GM21619 (cell line): ENCODE measurements around the gene MAD1L1.
A peak's percentile ranks its signal among the peaks of the same experiment; 100 is the strongest.

ENCODE experiments used
- ATAC-seq: cut with Tn5 transposase; IDR thresholded peaks from one replicate; pipeline ENCODE4 v1.9.1; 2021; ENCODE audit not compliant: unreplicated experiment

MAD1L1 gene

DNA sequence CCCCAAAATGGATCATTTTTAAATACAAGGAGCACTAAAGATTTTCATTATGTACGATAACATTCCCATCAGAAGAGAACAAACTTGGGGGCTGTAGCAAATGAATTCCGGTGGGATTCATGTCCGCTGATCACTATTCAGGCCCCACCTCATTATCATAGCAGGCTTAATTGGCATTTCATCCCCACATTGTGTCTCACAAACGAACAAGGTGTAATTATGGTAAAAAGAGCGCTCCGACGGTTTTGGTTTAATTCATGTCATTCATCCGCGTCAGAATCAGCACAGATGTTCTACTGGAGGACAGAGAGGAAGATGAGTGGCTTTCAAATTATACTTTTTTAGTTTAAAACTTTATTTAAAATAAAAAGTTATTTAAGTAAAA, 124.7 kb downstream of the MAD1L1 start:
- no peak for ATAC-seq

DNA sequence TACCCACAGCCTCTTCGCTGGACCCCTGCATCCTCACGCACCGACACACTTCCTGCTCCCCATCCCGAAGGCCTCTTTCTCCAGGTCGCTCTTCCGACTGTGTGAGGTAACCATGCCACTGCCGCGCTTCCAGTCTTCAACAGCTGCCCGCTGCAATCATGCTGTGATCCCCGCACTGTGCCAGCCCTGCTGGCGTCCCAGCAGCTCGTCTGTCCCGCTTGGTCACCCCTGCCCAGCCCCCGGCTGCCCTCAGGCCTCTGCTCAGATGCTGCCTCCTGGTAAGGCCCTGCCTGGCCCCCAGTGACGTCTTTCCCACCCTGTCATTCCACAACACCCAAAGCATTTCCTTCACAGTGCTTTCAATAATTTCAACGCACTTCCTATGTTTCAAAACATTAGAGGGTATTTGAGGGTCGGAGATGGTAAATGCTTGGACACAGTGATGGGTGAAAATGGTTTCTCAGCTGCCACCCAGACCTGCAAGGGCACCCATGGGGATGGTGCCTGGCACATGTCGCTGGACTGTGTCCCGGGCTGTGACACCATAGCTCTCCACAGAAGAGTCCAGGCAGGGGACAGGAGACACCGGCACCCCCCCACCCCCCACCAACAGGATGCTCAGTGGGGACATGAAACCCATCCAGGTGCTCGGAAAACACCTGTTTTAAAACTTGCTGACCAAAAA, 125.2 kb downstream of the MAD1L1 start:
- no peak for ATAC-seq

DNA sequence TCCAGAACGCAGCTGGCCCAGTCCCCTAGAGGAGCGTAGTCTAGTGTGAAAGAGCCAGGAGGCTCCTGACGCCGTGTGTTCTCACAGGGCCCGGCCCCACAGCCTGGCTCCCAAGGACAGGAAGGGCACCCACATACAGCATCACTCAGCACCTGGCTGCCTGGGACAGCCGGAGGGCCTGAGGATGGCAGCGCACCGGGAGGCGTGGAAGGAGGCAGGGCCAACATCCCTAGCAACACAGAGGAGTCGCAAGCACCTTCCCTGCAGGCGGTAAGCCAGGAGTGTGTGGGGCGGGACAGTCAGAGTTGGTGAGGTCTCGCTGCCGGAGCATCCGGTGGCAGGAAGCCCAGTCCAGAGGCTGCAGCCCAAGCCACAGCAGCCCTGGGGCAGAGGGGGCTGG, 125.8 kb downstream of the MAD1L1 start:
- ATAC-seq = no peak

DNA sequence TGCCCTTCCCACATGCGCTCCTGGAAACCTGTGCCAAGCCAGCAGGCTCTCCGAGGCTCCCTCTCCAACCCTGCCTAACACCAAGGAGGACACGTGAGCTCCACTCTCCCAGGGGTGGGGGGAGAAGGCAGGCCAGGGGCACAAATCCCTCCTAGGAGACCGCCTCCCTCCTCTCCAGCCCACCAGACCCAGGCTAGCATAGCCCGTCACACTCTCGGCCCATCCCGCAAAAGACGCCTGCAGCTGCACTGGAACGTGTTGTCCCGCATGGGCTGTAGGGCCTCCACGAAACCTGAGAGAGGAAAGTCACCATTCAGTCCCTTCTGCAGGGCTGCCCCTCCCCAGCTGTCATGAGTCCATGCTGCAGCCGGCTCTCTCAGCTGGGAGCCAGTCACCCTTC, 126.3 kb downstream of the MAD1L1 start:
- ATAC-seq = no peak

DNA sequence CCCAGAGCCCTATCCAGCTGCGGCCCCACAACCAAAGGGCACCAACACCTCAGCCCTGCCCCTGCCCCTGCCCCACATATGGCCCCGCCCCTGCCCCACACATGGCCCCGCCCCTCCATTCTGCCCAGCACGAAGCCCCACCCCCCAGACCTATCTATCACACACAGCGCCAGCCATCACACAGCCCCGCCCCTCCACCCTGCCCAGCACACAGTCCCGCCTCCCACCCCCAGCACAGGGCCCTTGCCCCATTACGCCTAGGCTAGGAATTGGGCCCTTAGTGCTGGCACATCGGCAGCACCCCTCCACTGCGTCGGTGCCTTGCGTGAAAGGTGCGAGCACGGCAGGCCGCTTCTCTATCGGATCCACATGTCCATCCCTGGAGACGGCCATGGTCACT, 126.8 kb downstream of the MAD1L1 start:
- ATAC-seq = no peak

DNA sequence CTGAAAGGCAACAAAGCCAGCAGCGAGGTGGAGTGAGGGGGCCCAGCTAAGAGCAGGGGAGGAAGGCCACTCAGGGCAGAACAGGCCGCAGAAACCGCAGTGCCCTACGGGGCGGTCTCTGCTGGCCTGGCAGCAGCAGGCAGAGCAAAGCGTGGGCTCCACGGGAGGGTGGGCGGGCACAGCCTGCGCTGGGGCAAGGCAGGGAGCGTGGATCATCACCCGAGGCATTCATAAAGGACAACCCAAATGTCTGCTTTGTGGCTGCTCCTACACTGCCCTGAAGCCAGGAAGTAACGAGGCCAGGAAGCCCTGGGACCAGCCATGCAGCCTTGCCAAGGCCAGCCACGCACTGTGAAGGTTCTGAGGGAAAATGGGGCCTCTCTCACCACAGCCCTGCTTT, 127.5 kb downstream of the MAD1L1 start:
- ATAC-seq = no peak

DNA sequence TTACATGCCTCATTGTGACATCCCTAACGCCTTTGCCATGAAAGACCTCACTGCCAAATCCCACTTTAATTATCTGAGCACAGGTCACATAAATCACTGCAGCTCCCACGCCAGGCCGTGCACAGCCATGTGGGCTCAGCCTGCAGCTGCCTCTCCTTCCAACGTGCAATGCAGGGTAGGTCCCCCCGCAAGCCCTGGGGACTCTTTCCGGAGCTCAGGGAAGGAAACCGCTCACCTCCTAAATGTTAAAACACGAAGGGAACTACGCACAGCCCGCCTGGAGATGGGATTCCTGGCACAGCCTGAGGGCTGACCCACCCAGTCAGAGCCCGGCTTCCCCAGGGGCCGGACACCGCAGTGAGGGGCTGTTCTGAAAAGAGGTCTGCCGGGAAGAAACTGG, 128.0 kb downstream of the MAD1L1 start:
- no peak for ATAC-seq

DNA sequence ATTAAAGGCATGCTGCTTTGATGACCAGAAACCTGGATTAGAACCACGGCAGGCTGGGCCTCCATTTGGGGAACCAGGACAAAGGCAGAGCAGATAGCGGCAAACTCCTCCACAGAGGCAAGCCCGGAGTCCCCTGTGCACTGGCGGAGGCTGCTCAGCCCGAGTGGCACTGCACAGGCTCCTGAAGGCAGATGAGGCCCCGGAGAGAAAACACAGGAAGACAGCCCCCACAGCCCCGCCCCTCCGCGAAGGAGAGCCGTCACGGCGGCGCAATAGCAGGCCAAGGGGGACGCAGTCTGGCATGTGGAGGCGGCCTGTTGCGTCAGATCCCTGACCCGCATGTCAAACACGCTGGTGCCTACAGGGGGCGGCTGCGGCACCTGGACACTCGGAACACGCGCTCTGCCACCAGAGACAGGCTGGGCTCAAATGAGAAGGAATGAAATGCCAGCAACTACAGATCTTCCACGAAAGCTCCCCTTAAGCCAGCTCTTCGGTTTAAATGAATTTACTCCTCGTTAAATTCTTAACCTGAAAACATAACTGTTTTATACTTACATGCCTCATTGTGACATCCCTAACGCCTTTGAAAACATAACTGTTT, 128.5 kb downstream of the MAD1L1 start:
- peak; percentile 39 for ATAC-seq

DNA sequence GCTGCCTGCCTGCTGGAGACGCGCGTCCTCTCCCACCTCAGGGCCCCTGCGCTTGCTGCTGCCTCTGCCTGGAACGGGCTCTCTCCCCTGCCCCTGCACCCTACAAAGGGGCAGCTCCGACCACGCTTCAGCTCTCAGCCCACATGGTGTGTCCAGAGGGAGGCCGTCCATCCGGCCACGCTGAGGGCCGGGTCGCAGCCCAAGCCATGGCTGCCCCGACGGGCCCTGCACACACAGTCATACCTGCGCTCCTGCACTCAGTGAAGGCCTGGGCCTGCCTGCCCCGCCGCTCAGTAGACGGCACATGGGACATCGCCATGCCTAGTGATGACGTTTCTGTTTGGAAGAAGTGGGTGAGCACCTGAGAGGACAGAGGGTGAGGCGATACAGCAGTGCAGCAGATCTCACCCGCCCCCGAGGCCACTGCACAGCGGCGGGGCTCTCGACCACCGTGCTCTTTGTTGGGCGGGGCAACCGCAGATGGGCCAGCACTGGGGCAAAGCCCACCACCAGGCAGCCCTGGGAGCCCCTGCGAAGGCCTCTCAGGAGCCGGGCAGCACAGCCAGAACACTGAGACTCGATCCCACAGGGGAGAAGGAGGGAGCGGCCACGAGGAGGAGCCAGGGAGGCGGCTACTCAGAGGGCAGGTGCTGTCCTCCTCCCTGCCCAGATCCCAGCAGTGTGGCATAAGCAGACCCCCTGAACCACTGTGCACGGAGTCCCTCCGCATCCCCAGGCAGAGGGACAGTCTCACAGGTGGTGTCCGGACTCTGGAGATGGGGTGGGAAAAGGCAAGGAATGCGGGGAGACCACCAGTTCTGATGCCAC, 129.5 kb downstream of the MAD1L1 start:
- ATAC-seq = no peak

DNA sequence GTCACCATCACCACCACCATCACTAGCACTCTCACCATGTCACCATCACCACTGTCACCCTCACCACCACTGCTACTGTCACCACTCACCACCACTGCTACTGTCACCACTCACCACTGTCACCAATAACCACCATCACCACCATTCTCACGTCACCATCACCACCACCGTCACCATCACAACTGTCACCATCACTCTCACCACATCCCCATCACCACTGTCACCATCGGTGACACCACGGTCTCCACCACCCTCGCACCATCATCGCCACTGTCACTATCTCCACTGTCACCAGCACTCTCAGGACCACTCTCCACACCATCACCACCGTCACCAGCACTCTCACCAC, 130.4 kb downstream of the MAD1L1 start:
- ATAC-seq = no peak

DNA sequence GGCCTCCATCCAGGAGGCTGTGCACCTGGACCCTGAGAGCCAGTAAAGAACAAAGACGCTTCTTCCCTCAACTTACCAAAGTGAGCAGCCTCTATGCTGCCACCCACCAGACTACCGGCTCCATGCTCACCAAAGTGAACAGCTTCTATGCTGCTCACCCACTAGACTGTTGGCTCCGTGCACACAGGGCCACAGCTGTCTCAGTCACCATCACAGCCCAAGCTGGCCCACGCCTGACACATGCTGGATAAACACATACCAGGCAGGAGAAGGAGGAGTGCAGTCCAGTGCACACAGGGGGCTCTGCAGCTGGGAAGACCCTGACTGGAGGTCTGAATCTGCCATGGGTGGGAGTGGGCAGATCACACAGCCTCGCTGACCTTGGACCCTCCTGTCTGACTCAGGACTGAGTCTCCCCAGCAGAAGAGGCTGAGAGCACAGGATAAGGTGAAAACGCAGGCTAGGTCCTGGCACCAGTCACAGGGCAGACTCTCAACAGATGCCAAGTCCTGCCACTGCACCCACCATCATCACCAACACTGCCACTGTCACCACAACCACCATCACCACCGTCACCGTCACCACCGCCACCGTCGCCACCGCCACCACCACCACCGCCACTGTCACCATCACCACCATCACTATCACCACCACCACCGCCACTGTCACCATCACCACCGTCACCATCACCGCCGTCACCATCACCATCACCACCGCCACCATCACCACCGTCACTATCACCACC, 130.9 kb downstream of the MAD1L1 start:
- ATAC-seq = no peak

DNA sequence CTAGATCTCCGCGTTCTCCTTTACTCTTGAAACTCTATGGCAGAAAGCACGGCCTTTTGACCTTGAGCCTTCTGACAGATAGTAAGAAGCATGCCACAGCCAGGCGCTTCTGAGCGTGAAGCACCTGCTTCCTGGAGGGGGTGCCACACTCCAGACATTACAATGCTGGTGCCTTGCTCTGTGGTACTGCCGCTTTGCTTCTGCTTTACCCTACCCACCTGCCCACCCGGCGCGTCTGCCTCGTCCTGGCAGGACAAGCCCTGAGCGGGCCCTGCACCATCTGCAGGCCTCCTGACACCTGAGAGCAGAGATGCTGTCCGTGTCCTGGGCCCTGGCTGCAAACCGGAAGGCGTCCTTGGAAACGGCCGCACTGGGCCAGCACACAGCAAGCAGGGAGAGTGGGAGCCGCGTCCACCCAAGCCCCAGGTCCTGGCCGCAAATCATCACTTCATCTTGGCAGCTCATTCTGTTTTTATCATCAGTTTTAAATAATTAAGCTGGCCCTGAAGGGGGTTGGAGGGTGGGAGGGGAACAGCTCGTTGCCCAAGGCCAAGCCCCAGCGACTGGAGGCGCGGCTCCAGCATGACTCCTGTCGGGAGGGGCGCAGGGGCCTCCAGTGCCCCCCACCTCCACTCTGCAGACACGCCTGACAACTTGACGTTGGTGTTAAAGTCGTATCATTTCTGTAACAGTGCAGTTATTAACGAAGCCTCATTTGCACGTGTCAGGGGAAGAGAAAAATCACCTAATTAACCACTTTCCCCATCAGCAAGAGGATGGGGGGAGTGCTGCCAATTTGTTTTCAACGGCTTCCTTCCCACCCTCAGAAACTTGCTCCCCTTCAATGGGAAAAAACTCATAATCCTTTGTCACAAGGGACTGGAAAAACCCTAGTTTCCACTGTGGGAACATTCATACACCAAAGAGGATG, 132.2 kb downstream of the MAD1L1 start:
- no peak for ATAC-seq

DNA sequence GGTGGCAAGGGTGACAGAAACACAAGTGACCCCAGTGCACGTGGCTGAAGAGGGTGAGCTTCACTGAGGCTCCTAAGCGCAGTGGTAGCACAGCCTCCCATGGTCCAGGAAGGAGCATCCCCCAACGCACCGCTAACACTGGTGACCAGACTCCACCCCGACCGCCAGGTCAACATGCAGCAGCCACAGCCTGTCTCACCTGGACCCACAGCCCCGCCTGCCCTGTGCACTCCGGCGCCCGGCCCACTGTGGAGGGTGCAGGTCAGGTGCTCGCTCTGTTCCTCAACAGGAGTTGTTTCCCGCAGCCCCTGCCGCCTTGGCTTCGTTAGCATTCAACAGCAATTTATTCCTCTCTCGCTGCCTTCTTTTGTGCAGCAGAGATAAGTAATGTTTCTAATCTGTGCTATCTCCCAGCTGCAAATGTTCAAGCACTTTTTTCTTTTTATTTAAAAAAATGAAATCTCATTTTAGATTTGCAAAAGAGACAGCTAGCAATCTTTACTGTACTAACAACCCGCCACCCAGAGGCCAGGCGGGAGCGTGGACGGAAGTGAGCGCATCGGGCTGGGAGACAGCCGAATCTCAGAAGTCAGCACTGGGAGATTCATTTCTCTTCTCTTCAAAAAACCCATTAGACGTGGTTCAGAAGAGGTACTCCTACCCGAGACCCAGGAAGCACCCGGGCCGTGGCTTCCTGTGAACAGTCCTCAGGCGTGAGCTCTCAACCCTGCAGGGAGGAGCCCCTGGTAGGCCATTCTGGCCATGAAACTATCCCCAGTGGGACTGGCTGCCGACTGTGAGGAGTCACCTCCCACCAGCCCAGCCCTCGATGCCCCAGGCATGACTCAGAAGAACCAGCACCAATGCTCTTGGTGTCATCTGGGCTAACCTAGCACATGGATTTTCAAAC, 133.4 kb downstream of the MAD1L1 start:
- ATAC-seq = peak; percentile 41

DNA sequence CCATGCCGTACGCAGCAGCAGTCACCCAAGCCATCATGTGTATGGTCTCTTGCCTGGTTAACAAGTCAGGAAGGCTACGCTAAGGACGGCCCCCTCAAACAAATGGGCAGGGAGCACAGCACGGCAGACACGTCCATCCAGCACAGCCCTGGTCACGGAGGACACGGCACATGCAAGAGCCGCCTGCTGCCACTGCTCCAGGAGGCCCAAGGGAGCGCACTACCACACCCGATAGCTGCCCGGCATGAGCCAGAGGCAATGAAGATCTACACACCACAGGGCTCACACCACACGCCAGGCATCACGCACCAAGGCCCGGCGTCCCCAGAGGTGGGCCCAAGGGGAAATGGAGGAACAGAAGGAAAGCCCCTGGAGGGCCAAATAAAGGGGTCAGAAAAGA, 134.2 kb downstream of the MAD1L1 start:
- no peak for ATAC-seq

DNA sequence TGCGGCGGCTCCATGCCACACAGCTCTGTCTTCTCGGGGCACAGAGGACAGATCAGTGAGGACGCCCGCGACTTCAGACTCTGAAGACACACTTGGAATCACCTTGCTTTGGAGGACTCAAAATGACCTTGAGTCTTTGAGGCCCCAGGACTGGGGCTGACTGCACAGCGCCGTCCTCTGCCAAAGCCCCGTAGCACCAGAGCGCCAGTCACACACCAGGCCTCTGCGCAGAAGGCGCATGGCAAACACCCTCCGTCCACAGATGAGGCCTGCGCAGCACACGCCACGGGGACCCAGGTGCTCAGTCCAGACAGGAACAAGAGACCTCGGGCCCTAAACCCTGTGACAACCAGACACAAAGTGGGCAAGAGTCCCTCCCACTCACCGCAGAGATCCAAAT, 134.7 kb downstream of the MAD1L1 start:
- no peak for ATAC-seq

DNA sequence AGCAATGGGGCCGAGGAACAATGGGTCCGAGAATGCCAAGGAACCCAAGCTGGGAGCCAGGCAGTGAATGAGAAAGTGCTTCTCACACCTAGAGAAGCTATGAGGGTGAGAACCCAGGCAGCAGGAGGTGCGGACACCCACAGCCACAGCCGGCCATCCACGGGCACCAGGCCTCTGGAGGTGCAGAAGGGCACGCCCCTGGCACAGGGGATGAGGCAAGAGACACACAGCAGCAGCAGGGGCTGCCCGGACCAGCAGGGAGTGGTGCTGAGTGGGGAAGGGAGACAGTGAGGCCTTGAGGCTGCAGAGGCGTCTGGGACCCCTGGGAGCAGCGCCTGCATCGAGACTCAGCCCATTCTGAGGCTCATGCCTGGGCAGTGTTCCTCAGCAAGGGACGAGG, 135.3 kb downstream of the MAD1L1 start:
- no peak for ATAC-seq

DNA sequence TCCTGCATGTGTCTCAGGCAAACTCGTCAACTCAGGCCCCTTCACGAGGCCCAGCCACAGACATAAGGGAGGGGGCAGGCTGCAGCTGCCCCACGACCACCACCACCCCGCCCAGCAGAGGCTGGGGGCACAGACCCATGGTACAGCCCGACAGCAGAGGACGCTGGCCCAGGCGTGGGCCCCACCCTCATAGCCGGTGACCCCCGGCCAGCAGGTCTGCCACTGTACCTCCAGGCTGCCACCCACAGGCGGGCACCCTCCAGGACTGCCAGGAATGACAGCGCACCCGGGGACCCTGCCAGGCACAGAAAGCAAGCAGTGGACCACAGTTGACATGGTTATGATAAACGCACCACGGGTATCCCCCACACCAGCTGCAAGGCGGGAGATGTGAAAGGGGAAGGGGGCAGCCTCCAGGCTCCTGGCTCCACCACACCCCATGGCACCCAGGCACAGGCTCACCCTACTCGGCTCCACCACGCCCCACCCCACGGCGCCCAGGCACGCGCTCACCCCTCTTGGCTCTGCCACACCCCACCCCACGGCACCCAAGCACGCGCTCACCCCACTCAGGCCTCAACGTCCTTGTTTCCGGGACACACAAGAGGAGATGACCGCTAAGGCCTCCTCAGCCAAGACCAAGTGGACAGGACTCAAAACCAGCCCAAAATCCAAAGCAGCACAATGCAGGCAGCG, 135.9 kb downstream of the MAD1L1 start:
- ATAC-seq = no peak

DNA sequence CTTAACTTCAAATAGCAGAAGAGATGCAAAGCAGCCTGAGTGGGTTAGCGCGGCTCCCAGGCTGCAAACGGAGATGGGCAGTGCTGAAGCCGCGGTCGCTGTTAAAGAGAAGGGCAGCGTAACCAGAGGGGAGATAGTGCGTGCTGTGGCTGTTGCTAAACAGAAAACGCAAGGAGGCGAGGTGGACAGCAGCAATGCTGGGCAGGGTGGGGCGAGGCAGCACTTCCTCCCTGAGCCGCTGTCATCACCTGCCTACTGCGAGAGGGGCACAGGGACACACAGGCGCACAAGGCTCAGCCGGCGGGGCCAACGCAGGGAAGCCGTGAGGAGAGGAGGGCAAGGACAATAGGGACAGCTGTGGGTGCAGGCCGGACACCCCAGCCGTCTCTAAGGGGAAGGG, 137.3 kb downstream of the MAD1L1 start:
- no peak for ATAC-seq

DNA sequence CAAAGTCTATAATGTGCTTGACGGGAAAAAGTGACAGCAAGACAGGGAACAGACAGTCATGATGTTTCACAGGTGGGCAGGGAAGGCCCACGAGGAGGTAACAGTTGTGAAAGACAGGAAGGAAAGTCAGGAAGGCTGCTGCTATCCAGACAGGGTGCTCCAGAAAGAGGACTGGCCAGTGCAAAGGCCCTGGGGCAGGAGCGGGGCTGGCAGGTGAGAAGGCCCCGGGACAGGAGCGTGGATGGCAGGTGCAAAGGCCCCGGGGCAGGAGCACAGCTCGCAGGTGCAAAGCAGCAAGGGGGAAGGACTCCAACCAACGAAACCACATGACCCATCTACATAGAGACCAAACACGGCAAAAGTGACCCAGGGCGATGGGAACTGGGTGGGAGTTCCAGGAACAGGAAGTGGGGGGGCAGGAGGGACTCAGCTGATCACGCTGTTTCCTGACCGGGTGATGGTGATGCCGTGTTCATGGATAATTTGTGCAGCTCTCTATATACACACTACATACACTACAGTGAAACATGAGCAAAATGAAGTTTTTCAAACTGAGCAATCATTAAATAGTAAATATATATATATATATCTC, 138.2 kb downstream of the MAD1L1 start:
- no peak for ATAC-seq
